PFSK-1 (cell line): Measurements from ENCODE around the gene PANK4.

Source experiments
- POLR2AphosphoS5 ChIP-seq: IDR thresholded peaks from 2 replicates; pipeline ENCODE4 v1.6.1; 2012; ENCODE audit warnings: low read depth, mild to moderate bottlenecking, control low read depth, low read length, moderate library complexity
- SIN3A ChIP-seq: IDR thresholded peaks from 2 replicates; pipeline ENCODE4 v1.6.1; 2012; ENCODE audit warnings: mild to moderate bottlenecking, low read length, moderate library complexity, borderline replicate concordance; ENCODE audit not compliant: insufficient read depth
- TAF1 ChIP-seq: IDR thresholded peaks from 2 replicates; pipeline ENCODE4 v1.6.1; 2012; ENCODE audit warnings: low read length, control low read depth, borderline replicate concordance; ENCODE audit not compliant: insufficient read depth
- TF ChIP-seq, protein P1 (sequence below), 2 experiments: IDR thresholded peaks; 2 replicates each; pipeline versions ENCODE4 v1.6.1 to v1.8.0; 2011 to 2012; ENCODE audit warnings: low read depth in 2 of 2, low read length in 2 of 2, control low read depth in 1 of 2, inconsistent platforms in 1 of 2, mild to moderate bottlenecking in 1 of 2, moderate library complexity in 1 of 2; ENCODE audit not compliant: insufficient read depth in 1 of 2

DNA sequence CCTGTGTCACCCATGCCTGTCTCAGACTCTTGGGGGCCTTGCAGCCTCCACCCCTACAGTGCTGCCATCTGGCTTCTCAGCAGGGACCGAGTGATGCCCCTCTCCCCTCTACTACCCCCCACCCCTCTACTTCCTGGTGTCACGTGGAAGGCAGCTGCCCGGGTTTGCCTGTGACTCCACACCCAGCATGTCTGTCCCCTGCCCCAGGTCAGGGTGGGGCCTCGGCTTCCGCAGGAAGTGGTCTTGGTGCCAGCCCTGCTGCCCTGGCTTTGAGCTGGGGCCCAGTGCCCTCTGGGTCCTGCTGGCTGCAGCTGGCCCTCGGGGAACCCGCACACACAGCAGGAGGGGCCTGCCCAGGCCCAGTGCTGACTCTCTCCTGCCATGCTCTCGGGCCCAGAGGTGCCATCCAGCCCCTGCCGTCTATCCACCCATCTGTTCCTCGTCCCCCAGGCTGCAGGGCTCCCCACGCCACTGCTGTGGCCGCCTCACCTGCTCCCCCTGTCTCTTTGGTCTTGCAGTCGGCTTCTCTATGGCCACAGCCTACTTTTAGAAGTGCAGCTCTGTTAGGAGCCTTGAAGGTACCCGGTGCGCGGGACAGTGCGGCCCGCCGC lies 26.3 kb downstream of the PANK4 start:
- TF ChIP-seq TAF1: no peak
- TF ChIP-seq POLR2AphosphoS5: no peak
- TF ChIP-seq, protein P1, sequence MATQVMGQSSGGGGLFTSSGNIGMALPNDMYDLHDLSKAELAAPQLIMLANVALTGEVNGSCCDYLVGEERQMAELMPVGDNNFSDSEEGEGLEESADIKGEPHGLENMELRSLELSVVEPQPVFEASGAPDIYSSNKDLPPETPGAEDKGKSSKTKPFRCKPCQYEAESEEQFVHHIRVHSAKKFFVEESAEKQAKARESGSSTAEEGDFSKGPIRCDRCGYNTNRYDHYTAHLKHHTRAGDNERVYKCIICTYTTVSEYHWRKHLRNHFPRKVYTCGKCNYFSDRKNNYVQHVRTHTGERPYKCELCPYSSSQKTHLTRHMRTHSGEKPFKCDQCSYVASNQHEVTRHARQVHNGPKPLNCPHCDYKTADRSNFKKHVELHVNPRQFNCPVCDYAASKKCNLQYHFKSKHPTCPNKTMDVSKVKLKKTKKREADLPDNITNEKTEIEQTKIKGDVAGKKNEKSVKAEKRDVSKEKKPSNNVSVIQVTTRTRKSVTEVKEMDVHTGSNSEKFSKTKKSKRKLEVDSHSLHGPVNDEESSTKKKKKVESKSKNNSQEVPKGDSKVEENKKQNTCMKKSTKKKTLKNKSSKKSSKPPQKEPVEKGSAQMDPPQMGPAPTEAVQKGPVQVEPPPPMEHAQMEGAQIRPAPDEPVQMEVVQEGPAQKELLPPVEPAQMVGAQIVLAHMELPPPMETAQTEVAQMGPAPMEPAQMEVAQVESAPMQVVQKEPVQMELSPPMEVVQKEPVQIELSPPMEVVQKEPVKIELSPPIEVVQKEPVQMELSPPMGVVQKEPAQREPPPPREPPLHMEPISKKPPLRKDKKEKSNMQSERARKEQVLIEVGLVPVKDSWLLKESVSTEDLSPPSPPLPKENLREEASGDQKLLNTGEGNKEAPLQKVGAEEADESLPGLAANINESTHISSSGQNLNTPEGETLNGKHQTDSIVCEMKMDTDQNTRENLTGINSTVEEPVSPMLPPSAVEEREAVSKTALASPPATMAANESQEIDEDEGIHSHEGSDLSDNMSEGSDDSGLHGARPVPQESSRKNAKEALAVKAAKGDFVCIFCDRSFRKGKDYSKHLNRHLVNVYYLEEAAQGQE (IDR thresholded peaks at IDR 0.05; ENCODE audit: insufficient read depth in 1 of 2, low read depth in 2 of 2, low read length in 2 of 2): no peak
- no peak for TF ChIP-seq SIN3A
